GM18517 (cell line): ENCODE data around the gene TMEM45A.
A peak's percentile ranks its signal among the peaks of the same experiment; 100 is the strongest.

Experiments
- ATAC-seq: cut with Tn5 transposase; IDR thresholded peaks from one replicate; pipeline ENCODE4 v1.9.1; 2021; ENCODE audit warnings: mild to moderate bottlenecking, moderate library complexity; ENCODE audit not compliant: unreplicated experiment

Gene TMEM45A

DNA sequence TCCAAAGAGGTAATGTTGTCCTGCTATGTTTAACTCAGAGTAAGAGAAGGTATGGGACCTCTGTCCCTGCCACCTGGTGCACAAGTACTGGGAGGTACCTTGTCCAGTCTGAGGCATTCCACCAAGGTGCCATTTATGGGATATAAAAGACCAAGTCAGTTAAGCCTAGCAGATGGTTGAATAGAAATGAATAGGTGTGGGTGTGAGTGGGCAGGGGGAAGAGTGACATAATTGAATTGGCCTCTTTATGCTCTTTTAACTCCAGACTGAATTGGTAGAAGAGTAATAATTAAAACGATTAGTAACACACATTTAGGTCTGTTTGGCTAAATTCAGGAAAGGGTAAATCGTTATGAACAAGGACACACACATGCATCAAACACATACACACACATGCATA, 117.5 kb downstream of the TMEM45A start:
- no peak for ATAC-seq

DNA sequence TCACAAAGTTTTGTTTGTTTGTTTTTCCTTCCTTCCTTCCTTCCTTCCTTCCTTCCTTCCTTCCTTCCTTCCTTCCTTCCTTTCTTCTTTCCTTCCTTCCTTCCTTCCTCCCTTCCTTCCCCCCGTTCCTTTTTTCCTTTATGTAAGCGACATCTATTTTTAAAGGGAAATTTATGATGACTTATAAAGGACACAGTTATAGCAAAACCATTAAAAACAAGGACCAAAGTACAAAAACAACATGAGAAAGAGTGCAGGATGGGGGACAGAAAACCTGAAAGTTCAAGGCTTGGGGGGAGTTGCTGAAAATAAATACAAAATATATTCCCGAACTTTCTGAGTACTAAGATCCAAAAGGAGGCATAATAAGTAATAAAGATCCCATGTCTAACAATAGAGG, 118.8 kb downstream of the TMEM45A start:
- ATAC-seq, result no peak

DNA sequence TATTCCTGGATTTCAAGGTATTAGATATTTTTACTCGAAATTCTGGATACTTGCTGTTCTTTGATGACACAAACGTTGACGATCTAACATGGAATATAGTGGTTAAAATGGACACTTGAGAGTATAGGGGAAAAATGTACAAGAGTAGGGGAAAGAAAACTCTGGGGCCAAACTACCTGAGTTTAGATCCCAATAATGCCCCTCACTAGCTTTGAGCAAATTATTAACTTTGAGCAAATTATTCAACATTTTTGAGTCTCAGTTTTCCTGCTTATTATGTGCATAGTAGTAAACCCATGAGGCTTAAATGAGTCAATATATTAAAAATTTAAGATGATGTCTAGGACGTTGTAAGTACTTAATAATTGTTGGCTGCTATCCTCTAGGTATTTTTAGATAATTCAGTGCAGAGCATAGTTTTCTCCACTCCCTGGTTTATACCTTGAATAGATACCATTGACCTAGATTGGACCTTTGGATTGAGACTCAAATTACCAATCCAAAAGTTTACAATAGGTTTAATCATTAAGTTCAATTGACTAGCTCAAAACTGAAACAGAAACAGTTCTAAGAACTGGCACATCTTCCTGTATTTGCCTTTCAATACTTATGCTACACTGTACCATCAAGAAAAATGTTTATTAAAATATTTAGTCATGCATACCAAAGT, 121.4 kb downstream of the TMEM45A start:
- peak; percentile 74 for ATAC-seq

DNA sequence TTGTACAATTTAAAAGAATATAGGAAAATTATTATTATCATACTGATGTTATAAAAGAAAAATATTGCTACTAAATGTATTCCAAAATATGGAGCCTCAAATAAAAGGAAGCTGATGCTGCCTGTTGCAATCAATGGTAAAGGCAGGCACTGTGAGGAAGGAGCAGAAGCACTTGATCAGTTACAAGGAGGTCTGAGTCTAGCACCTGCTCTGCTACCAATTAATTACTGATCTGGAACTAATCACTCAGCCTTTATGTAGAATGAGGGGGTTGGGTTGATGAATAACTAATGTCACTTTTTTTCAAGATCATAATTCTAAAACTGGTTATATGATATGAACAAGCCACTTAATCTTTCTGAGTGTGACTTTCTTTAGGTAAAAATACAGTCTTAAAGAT, 122.5 kb downstream of the TMEM45A start:
- peak; percentile 54 for ATAC-seq

DNA sequence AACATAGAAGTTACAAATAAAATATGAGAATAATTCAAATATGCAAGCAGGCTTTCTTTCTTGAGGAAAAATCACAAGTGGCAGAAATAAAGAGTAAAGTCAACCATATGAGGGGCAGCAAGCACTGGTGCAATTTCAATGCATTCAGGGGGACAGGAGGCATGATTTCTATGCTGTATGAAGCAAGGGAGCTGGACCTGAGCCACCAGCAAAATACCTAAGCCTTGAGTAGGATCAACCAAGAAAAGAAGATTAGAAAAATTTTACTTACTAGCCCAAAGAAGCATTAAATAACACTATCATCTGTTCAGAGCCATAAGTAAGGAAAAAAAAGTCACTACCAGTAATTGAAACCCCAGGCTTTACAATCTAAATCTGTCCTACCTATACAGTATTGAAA, 123.3 kb downstream of the TMEM45A start:
- ATAC-seq, result no peak

DNA sequence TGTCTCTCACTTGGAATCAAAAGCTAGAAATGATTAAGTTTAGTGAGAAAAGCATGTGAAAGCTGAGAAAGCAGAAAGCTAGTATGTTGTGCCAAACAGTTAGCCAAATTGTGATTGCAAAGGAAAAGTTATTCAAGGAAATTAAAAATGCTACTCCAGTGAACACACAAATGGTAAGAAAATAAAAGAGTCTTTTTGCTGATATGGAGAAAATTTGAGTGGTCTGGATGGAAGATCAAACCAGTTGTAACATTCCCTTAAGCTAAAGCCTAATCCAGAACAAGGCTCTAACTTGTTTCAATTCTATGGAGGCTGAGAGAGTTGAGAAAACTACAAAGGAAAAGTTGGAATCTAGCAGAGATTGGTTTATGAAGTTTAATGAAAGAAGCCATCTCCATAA, 128.8 kb downstream of the TMEM45A start:
- no peak for ATAC-seq
